ENCODE measurements around the gene MEIKIN. TPM values are rescaled to one million over a fixed set of nuclear protein-coding genes. Genes with fewer than 3 reads are reported as not detected.

Gene MEIKIN
- total RNA-seq, 1 experiment from 2014 or later = not detected

- POLR2A ChIA-PET = no interaction called here
- Histone ChIP-seq H3K4me1 (ENCODE audit: control insufficient read depth, insufficient read depth, low read length) (no peaks in the 10 kb centered on the region), H3K9me3 (ENCODE audit: control insufficient read depth, insufficient read depth, low read depth, low read length) (no peaks in the 10 kb centered on the region), H3K36me3 (ENCODE audit: control insufficient read depth, insufficient read depth, low read length) (no peaks in the 10 kb centered on the region), H3K27ac (ENCODE audit: low read length) (no peak overlapping the region), H3K4me3 (ENCODE audit: low read depth in 2 of 2, low read length in 2 of 2) (no peak overlapping the region), H3K27me3 (ENCODE audit: control insufficient read depth, insufficient read depth, low read length) (peaks cover 2% of the 10 kb centered on the region; the same call in 1 of the 2 replicates)
- CTCF ChIA-PET = no interaction called here
- ATAC-seq (no peak), DNase-seq (ENCODE audit: low read depth, low spot score) (no peak)
- no TSS peak for BruUV-seq (replicated peaks)
- intact Hi-C loops (cut with micrococcal nuclease; ENCODE audit: unreplicated experiment) (no loop called here), in situ Hi-C loops (cut with HindIII; ENCODE audit: low pct_unique_long_range_greater_than_20kb, low sequenced_read_pairs) (no loop called here)
- TF ChIP-seq POLR2AphosphoS5 (IDR thresholded peaks at IDR 0.05; ENCODE audit: low read depth, low read length) (no peak), TCF7L2 (IDR thresholded peaks at IDR 0.05; ENCODE audit: low read depth, low read length) (no peak), CTCF (IDR thresholded peaks at IDR 0.05) (no peak), SIN3A (IDR thresholded peaks at IDR 0.05; ENCODE audit: borderline replicate concordance, insufficient read depth, low read depth, low read length) (no peak)
- TF ChIP-seq, protein P1, sequence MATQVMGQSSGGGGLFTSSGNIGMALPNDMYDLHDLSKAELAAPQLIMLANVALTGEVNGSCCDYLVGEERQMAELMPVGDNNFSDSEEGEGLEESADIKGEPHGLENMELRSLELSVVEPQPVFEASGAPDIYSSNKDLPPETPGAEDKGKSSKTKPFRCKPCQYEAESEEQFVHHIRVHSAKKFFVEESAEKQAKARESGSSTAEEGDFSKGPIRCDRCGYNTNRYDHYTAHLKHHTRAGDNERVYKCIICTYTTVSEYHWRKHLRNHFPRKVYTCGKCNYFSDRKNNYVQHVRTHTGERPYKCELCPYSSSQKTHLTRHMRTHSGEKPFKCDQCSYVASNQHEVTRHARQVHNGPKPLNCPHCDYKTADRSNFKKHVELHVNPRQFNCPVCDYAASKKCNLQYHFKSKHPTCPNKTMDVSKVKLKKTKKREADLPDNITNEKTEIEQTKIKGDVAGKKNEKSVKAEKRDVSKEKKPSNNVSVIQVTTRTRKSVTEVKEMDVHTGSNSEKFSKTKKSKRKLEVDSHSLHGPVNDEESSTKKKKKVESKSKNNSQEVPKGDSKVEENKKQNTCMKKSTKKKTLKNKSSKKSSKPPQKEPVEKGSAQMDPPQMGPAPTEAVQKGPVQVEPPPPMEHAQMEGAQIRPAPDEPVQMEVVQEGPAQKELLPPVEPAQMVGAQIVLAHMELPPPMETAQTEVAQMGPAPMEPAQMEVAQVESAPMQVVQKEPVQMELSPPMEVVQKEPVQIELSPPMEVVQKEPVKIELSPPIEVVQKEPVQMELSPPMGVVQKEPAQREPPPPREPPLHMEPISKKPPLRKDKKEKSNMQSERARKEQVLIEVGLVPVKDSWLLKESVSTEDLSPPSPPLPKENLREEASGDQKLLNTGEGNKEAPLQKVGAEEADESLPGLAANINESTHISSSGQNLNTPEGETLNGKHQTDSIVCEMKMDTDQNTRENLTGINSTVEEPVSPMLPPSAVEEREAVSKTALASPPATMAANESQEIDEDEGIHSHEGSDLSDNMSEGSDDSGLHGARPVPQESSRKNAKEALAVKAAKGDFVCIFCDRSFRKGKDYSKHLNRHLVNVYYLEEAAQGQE (IDR thresholded peaks at IDR 0.05; ENCODE audit: insufficient read depth in 1 of 2, low read depth in 2 of 2, low read length in 1 of 2) = no peak
Measured at GRCh38 chr5:131879705-131880104, 65.8 kb downstream of the MEIKIN start.

DNA sequence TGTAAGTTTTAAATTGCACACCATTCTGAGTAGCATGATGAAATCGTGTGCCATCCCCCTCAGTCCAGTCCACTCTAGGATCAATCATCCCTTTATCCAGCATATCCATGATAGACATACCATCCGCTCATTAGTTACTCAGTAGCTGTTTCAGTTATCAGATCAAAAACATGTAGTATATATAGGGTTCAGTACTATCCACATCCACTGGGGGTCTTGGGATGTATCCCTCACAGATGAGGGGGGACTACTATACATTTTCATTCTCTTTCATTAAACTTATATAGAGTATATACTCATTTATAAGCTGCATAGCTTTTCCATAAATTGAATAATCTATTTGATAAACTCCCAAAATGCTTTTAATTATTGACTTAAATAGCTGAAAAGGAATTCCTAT, 67.6 kb downstream of the MEIKIN start:
- no TSS peak for BruUV-seq (replicated peaks)
- CTCF ChIA-PET = no interaction called here
- no peaks in the 10 kb centered on the region for H3K4me1 ChIP-seq (ENCODE audit: control insufficient read depth, insufficient read depth, low read length)

More for the DNA sequence above, 67.6 kb downstream of the MEIKIN start:
- Histone ChIP-seq H3K27me3 (ENCODE audit: control insufficient read depth, insufficient read depth, low read length) (peaks cover 2% of the 10 kb centered on the region; the same call in 1 of the 2 replicates), H3K9me3 (ENCODE audit: control insufficient read depth, insufficient read depth, low read depth, low read length) (no peaks in the 10 kb centered on the region), H3K36me3 (ENCODE audit: control insufficient read depth, insufficient read depth, low read length) (no peaks in the 10 kb centered on the region), H3K27ac (ENCODE audit: low read length) (no peak overlapping the region), H3K4me3 (ENCODE audit: low read depth in 2 of 2, low read length in 2 of 2) (no peak overlapping the region)
- DNase-seq (ENCODE audit: low read depth, low spot score) (no peak), ATAC-seq (no peak)
- in situ Hi-C loops (cut with HindIII; ENCODE audit: low pct_unique_long_range_greater_than_20kb, low sequenced_read_pairs) (no loop called here), intact Hi-C loops (cut with micrococcal nuclease; ENCODE audit: unreplicated experiment) (no loop called here)
- no peak for TF ChIP-seq POLR2AphosphoS5 (IDR thresholded peaks at IDR 0.05; ENCODE audit: low read depth, low read length)
- TF ChIP-seq SIN3A (IDR thresholded peaks at IDR 0.05; ENCODE audit: borderline replicate concordance, insufficient read depth, low read depth, low read length) = no peak
- no peak for TF ChIP-seq TCF7L2 (IDR thresholded peaks at IDR 0.05; ENCODE audit: low read depth, low read length)
- TF ChIP-seq, protein P1 (IDR thresholded peaks at IDR 0.05; ENCODE audit: insufficient read depth in 1 of 2, low read depth in 2 of 2, low read length in 1 of 2) = no peak
- TF ChIP-seq CTCF (IDR thresholded peaks at IDR 0.05) = no peak
- POLR2A ChIA-PET = interaction anchor here (0.6 kb wide), 1 partner anchor 517 kb away, joined by 3 read pairs; no protein-coding TSS in a partner anchor

Data from Panc1 (cell line).